Spleen (tissue), 11 donors: ENCODE results near the gene CLDN11. TPM values are rescaled to one million over a fixed set of nuclear protein-coding genes. Genes with fewer than 3 reads are reported as not detected.

ENCODE experiments used
- DNase-seq: peaks from one replicate; pipeline ENCODE4 v3.0.0-alpha.2; 2020
- H3K27ac ChIP-seq, 8 donors: fragments of 200-600 bp; sonication (generic) in 7 of 8; 1 replicate in 4 of 8; 2 replicates in 4 of 8; pipeline versions ENCODE4 v1.5.0 to v1.8.0; 2016 to 2021; ENCODE audit warnings: inconsistent platforms in 4 of 8, mild to moderate bottlenecking in 4 of 8, moderate library complexity in 1 of 8
- H3K27me3 ChIP-seq, 7 donors: fragments of 200-600 bp; sonication (generic) in 6 of 7; replicated peaks in 1 of 7; 1 replicate in 4 of 7; 2 replicates in 3 of 7; pipeline versions ENCODE4 v1.5.0 to v1.8.0; 2016 to 2021; ENCODE audit warnings: inconsistent platforms in 3 of 7, mild to moderate bottlenecking in 1 of 7
- H3K36me3 ChIP-seq, 6 donors: fragments of 200-600 bp; sonication (generic) in 5 of 6; 1 replicate in 4 of 6; 2 replicates in 2 of 6; pipeline versions ENCODE4 v1.5.0 to v1.8.0; 2016 to 2021; ENCODE audit warnings: inconsistent platforms in 2 of 6
- H3K4me1 ChIP-seq, 6 donors: fragments of 200-600 bp; sonication (generic) in 5 of 6; 1 replicate in 3 of 6; 2 replicates in 3 of 6; pipeline versions ENCODE4 v1.5.0 to v1.8.0; 2016 to 2021; ENCODE audit warnings: inconsistent platforms in 3 of 6
- H3K4me3 ChIP-seq, 8 donors: fragments of 200-600 bp; sonication (generic) in 7 of 8; 1 replicate in 4 of 8; 2 replicates in 4 of 8; pipeline versions ENCODE4 v1.5.0 to v1.8.0; 2016 to 2021; ENCODE audit warnings: inconsistent platforms in 4 of 8, mild to moderate bottlenecking in 4 of 8, moderate library complexity in 2 of 8
- H3K9me3 ChIP-seq, 8 donors: fragments of 200-600 bp; sonication (generic) in 7 of 8; 1 replicate in 4 of 8; 2 replicates in 4 of 8; pipeline versions ENCODE4 v1.5.0 to v1.8.0; 2016 to 2021; ENCODE audit warnings: inconsistent platforms in 4 of 8
- POLR2A ChIP-seq, 3 donors: fragments of 450-650 bp; IDR thresholded peaks; one replicate each; pipeline ENCODE4 v1.5.1; 2017; ENCODE audit warnings: antibody characterized with exemption in 3 of 3, mild to moderate bottlenecking in 1 of 3
- POLR2AphosphoS5 ChIP-seq, 3 donors: sonication (generic); formaldehyde crosslinking; IDR thresholded peaks; one replicate each; pipeline ENCODE4 v1.5.1; 2017; ENCODE audit warnings: antibody characterized with exemption in 3 of 3
- WGBS, 5 donors: extraction: QIAGEN DNeasy Blood & Tissue Kit in 3 of 5; methylation state at CpG; one replicate each; pipeline versions ENCODE4 v1.1.5 to v1.1.7; 2013 to 2018; 5-methylcytosine and 5-hydroxymethylcytosine counted together
- intact Hi-C: fragments of 100-400 bp; cut with DNase I; formaldehyde crosslinking; loops from one replicate; pipeline ENCODE4 v1.15.0; 2023; ENCODE audit warnings: low total_unique reads
- polyA plus RNA-seq, 3 donors: library from polyadenylated mRNA; stranded (reverse); fragments of 200-250 nt; gene quantifications; one replicate each; pipeline ENCODE4 v1.2.1, GENCODE V29; 2013
- total RNA-seq, 7 donors: library from RNA; depleted of rRNA in 3 of 7; stranded (reverse); fragments of >200 nt in 3 of 7; fragmentation: NEBNext Ultra II Directional in 4 of 7; extraction: Animal tissue kit (Norgen Biotek cat#: 25700) in 4 of 7; gene quantifications; one replicate each; pipeline versions ENCODE4 v1.1.0 to v1.2.1, GENCODE V29; 2016 to 2021
- TF ChIP-seq, protein P1 (sequence below), 11 experiments: fragments of 200-600 bp in 7 of 11; fragments of 450-650 bp in 4 of 11; sonication (generic) in 4 of 11; IDR thresholded peaks in 8 of 11; conservative IDR thresholded peaks in 3 of 11; 1 replicate in 7 of 11; 2 replicates in 4 of 11; pipeline versions ENCODE4 v1.4.0 to v1.8.0; 2016 to 2021; ENCODE audit warnings: antibody characterized with exemption in 11 of 11, inconsistent platforms in 4 of 11, mild to moderate bottlenecking in 1 of 11
- donor health status: healthy with polysubstance abuse.
- donor health status: DM: no; HTN: no; CAD: no; lungs with moderate emphysema.
- donor health status: DM: no; HTN: no; CAD: no.
- donor health status: Bipolar disorder and iron deficiency.
- donor health status: healthy.
- donor health status: DM: no; HTN: no; CAD: no.
- donor health status: DM: yes; HTN: yes; CAD: no.

Gene CLDN11
- total and polyA plus RNA-seq, 10 donors: 0.70 to 10.7 (median 4.1) TPM

DNA sequence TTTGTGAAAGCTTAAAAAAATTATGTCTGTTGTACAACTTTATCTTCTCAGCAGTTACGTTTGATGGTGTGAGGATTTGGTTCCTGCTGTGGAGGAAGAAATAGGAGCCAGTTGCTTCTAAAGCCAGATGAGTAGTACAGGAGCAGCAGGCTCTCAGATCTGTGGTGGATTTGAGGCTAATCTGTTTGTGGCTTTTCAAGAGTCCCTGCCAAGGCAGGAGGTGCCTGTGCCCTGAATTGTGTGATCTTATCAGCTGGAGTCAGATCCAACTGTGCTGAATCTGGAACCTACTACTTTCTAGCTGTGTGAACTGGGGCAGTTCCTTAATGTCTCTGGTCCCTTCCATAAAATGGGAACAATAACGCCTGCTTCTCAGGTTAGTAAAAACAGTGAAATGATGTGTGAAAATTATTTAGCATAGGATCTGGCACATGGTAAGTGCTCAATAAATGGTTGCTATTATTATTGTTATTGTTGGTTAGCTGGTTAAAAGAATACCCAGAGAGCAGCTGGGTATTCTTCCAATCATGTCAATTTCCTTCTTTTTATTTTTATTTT lies 7.7 kb downstream of the CLDN11 start:
- H3K27ac ChIP-seq: no peak overlapping the region
- H3K27me3 ChIP-seq: no peaks in the 10 kb centered on the region
- 56 to 79% (median 72%) methylated on average over 2 of the region's 2 CpGs for WGBS, 5 donors
- TF ChIP-seq POLR2AphosphoS5 (IDR thresholded peaks at IDR 0.05): no peak
- TF ChIP-seq, protein P1, sequence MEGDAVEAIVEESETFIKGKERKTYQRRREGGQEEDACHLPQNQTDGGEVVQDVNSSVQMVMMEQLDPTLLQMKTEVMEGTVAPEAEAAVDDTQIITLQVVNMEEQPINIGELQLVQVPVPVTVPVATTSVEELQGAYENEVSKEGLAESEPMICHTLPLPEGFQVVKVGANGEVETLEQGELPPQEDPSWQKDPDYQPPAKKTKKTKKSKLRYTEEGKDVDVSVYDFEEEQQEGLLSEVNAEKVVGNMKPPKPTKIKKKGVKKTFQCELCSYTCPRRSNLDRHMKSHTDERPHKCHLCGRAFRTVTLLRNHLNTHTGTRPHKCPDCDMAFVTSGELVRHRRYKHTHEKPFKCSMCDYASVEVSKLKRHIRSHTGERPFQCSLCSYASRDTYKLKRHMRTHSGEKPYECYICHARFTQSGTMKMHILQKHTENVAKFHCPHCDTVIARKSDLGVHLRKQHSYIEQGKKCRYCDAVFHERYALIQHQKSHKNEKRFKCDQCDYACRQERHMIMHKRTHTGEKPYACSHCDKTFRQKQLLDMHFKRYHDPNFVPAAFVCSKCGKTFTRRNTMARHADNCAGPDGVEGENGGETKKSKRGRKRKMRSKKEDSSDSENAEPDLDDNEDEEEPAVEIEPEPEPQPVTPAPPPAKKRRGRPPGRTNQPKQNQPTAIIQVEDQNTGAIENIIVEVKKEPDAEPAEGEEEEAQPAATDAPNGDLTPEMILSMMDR (IDR thresholded peaks at IDR 0.05 in 8 of 11, conservative IDR thresholded peaks at IDR 0.05 in 3 of 11): no peak
- no peak for TF ChIP-seq POLR2A (IDR thresholded peaks at IDR 0.05)
- H3K9me3 ChIP-seq: no peaks in the 10 kb centered on the region
- H3K36me3 ChIP-seq: no peaks in the 10 kb centered on the region
- no peak overlapping the region for H3K4me3 ChIP-seq
- DNase-seq: no peak
- intact Hi-C loops: no loop called here
- peaks cover 0 to 20% (median 6%) of the 10 kb centered on the region in 6 donors for H3K4me1 ChIP-seq

DNA sequence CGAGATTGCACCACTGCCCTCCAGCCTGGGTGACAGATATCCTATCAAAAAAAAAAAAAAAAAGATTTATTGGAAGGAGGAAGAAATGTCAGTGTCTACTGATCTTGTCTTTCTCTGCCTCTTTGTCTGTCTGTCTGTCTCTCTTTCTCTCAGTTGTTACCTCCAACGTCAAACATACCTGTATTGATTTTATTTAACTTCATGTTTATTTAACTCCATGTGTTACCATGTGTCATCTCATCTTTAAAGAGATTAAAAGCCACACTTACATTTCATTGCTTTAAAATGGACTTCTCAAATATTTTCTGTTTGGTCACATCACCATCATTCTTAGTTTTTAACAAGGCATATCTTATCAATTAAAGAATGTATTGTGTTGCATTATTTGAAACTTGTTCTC lies 9.4 kb downstream of the CLDN11 start:
- Histone ChIP-seq H3K9me3 (no peaks in the 10 kb centered on the region), H3K4me1 (peaks cover 0 to 12% (median 2%) of the 10 kb centered on the region in 6 donors), H3K27me3 (no peaks in the 10 kb centered on the region), H3K27ac (no peak overlapping the region), H3K36me3 (no peaks in the 10 kb centered on the region), H3K4me3 (no peak overlapping the region)
- no peak for TF ChIP-seq POLR2AphosphoS5 (IDR thresholded peaks at IDR 0.05)
- TF ChIP-seq, protein P1 (IDR thresholded peaks at IDR 0.05 in 8 of 11, conservative IDR thresholded peaks at IDR 0.05 in 3 of 11): no peak
- TF ChIP-seq POLR2A (IDR thresholded peaks at IDR 0.05): no peak
- intact Hi-C loops: no loop called here
- 80 to 100% (median 91%) methylated on average over 2 of the region's 2 CpGs for WGBS, 5 donors
- no peak for DNase-seq

DNA sequence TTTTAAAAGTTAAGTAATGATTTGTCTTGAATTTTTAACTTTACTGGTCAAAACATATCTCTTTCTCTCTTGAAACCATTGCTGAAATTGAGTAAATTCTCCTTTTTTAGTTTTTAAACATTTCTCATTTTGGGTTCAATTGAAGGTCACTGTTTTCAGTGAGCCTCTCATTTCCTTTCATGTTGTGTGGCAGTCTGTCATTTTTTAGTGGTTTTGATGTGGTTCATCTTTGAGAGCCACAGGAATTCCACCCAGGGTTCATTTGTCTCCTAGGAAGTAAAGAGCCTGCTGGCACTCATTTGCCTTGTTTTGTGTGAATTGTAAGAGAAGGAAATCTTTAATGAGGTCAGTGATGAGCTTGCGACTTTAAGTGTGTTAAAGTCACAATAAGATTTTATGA lies 10.4 kb downstream of the CLDN11 start:
- Histone ChIP-seq H3K27ac (no peak overlapping the region), H3K27me3 (no peaks in the 10 kb centered on the region), H3K4me3 (no peak overlapping the region), H3K9me3 (no peaks in the 10 kb centered on the region), H3K36me3 (no peaks in the 10 kb centered on the region), H3K4me1 (peaks cover 0 to 12% (median 2%) of the 10 kb centered on the region in 6 donors)
- 46 to 72% (median 68%) methylated on average over 1 of the region's 1 CpG for WGBS, 5 donors
- DNase-seq: no peak
- TF ChIP-seq POLR2AphosphoS5 (IDR thresholded peaks at IDR 0.05) (no peak), POLR2A (IDR thresholded peaks at IDR 0.05) (no peak)
- TF ChIP-seq, protein P1 (IDR thresholded peaks at IDR 0.05 in 8 of 11, conservative IDR thresholded peaks at IDR 0.05 in 3 of 11): no peak
- intact Hi-C loops: no loop called here

DNA sequence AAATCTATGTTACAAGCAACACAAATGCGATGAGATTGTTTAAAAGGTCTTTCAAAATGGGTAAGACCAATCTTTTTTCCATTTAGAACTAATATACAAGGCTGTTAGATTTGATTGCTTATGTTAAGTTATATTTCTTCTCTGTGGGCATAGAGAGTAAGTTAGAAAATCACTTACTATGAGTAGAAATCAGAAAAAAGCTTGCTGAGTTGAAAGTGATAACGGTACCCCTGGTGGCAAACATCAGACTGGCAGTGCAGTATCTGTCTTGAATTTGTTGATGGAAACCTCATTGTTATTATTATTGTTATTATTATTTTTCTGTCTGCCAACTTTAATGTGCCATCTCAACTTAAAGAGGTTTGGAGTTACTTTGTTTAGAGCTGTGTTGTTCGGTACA lies 12.4 kb downstream of the CLDN11 start:
- no peak for DNase-seq
- intact Hi-C loops: no loop called here
- TF ChIP-seq, protein P1 (IDR thresholded peaks at IDR 0.05 in 8 of 11, conservative IDR thresholded peaks at IDR 0.05 in 3 of 11): no peak
- peaks cover 0 to 4% (median 0%) of the 10 kb centered on the region in 6 donors for H3K4me1 ChIP-seq
- H3K36me3 ChIP-seq: peaks cover 0 to 5% (median 0%) of the 10 kb centered on the region in 6 donors
- H3K4me3 ChIP-seq: no peak overlapping the region
- WGBS, 5 donors: 92 to 98% (median 95%) methylated on average over 3 of the region's 3 CpGs
- H3K27ac ChIP-seq: no peak overlapping the region
- H3K9me3 ChIP-seq: no peaks in the 10 kb centered on the region
- H3K27me3 ChIP-seq: no peaks in the 10 kb centered on the region
